Smooth muscle cell of the brain vasculature (primary cell): Measurements from ENCODE around the gene SCD.
A peak's percentile ranks its signal among the peaks of the same experiment; 100 is the strongest.

ENCODE experiments used
- DNase-seq: peaks from one replicate; pipeline ENCODE4 v3.0.0-alpha.2; 2012; ENCODE audit warnings: low read depth, low spot score

Gene SCD

DNA sequence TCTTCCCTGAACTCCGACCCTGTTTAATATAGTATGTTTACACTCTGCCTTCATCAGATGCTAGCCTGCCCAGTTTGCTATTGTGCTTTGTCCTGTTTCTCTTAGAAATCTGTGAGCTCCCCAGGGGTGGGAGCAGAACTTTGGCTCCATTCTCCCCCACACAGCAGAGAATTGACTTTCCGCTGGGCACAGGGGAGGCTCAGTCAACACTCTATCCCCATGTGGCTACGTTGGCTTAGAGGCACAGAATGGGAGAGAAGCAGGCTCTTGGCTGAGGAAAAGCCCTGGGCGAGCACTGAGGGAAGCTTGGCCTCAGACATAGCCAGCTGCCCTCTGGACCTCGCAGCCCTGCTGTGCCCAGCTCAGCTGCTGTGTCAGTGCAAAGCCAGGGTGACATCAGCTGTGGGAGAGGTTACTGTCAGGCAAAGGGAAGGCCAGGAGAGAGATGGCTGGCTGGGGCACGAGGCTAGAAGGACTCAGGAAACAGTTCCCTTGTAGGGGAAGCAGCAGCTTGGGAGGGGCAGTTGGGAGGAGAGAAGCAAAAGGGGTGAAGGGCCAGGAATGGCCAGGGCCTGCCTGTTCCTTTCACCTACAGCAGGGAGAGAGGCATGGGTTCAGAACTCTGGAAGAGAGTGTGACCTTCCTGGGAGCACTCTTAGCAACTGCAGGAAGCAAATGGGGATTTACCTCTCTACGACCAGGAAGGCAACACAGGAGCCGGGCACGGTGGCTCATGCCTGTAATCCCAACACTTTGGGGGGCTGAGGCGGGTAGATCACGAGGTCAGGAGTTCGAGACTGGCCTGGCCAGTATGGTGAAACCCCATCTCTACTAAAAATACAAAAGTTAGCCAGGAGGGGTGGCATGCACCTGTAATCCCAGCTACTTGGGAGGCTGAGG is 5.8 kb upstream of the SCD start:
- DNase-seq: peak; percentile 73

DNA sequence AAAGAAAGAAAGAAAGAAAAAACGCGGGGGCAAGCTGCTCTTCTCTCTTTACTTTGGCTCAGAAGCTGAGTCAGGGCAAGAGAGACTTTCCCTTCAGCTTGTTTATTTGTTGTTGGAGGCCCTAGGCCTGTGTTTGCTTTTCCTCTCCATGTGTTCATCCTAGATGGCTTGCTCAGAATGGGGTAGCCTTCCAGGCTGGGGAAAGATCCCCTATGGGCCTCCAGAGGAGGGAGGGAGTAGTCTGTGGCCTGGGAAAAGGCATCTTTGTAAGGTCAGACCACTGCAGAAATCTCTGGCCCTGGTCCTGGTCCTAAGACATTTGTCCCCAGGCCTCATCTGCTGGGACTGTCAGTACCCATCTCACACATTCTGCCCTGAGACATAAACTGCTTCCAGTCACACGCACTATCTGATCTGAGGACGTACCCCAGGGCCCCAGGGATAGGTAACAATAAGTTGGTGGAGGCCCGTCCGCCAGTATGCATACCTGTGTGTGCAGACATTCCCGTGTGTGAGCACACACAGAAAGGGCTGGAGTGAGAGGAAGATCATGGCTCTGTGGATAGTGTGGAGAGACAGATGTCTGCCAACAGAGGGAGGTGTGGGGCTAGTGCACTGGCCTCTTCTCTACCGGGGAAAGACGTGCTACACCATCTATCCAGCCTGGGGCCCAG is 4.9 kb upstream of the SCD start:
- no peak for DNase-seq

GRCh38 chr10:100342627-100342972 is 4.4 kb upstream of the SCD start:
- DNase-seq: no peak

GRCh38 chr10:100344241-100344788 is 2.7 kb upstream of the SCD start:
- DNase-seq: no peak

- no peak for DNase-seq
These were observed 1.3 kb upstream of the SCD start for GRCh38 chr10:100345570-100346330.

DNA sequence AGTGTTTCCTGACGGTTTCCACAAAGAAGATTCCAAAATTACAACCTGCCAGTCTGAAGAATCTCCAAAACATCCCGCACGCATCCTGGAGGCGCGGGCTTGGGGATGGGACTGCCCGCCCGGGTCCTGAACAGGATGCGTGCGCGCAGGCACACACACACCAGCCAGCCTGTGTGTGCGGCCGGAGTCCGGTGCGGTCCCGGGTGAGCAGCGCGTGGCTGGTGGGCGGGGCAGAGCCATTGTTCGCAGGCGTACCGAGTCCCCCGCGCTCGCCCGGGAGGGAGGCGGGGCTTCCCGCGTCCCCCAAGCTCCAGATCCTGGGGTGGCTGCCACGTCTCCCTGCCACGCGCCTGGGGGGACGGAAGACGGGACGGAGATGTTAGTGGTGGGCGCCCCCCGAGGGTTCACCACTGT is 675 bp upstream of the SCD start:
- DNase-seq: no peak

DNA sequence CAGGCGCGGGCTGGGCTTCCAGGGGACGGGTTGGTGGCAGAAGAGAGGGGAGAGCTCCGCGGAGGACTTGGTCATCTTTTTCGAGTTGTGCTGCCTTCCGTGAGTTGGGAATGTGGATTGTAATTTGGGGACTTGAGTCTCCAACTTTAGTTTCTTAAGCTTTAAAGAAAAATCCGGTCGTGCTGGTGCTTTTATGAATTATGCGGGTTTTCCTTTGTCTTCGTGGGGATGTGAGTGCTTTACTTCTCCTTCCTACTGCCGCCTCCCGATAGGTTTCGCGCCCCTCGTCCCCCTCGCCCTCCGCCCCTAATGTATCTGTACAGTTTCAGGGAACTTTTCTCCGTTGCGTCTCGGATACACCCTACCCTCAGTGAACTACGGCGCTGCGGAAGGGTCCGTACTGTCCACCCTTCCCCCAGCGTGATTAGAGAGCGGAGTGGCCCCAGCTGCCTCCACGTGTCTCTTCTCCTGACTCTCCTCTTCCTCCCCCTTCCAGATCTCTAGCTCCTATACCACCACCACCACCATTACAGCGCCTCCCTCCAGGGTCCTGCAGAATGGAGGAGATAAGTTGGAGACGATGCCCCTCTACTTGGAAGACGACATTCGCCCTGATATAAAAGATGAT is 649 bp downstream of the SCD start:
- DNase-seq: no peak

- DNase-seq: no peak
These were observed 1.4 kb downstream of the SCD start for GRCh38 chr10:100348389-100348927.

- DNase-seq: no peak
These were observed 2.1 kb downstream of the SCD start for GRCh38 chr10:100349087-100349486.

DNA sequence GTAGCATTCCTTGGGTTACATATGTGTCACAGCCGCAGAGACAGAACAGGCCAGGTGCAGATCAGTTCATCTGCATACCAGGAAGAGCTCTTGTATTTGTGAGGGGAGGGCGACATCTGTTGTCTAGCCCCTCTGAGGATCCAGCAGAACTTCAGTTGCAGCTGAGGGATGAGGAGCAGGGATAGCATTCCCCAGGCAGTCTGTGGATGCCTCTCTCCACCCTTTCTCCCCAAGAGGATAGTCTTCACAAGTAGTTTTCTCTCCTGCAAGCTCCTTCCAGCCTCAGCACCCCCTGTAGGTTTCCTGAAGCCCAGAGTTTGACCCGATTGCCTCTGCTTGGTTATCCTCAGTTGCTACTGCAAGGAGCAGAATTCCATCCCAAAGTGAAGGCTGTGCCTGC is 2.6 kb downstream of the SCD start:
- DNase-seq: no peak

- no peak for DNase-seq
These were observed 4.0 kb downstream of the SCD start for GRCh38 chr10:100350914-100351485.

DNA sequence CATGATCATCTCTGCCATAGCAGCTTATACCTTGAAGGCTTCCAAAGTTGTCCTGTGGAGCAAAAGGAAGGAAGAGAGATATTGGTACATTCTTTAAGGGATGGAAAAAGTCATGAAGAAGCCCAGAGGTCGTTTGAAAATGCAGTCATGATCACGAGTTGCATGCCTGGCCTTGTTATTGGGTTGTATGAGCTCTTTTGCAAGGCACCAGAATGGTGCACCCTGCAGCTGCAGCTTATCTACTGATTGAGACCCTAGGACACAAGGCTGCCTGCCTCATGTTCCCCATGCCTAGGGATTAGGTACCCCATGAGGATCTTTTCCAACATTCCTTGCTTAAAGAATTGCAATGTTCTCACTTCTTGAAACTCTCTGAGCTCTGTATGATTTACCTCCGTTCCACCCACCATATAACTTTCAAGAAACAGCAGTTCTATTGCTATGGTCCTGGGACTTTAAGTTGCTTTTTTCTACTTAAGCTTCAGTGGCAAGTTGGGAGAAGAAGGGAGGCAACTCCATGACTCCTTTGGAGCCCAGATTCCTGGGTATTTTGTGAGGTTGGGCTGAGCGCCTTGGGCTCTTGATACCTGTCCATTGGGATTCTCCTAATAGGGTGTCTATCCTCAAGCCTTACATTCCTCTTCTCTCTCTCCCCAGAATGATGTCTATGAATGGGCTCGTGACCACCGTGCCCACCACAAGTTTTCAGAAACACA is 6.9 kb downstream of the SCD start:
- DNase-seq: no peak

- no peak for DNase-seq
These were observed 8.1 kb downstream of the SCD start for GRCh38 chr10:100355086-100355485.

- no peak for DNase-seq
These were observed 9.3 kb downstream of the SCD start for GRCh38 chr10:100356067-100357017.

- no peak for DNase-seq
These were observed 10.2 kb downstream of the SCD start for GRCh38 chr10:100357059-100357858.

DNA sequence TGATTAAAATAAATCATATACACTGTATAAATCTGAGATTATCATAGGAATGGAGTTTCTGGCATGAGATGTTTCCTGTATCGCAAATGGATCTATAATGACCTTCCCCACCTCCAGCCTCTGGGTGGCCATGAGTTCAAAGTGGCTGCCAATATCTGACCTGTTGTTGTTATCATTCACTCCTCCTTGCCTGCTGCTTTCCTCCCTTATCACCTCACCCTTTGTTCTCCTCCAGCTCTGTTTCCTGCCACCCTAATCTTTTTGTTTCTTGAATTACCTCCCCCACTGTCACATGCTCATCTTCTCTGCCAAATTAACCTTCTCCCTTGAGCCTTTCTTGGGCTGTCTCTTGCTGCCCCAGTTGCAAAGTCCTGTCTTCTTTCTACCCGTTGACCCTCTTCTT is 12.0 kb downstream of the SCD start:
- DNase-seq: no peak

GRCh38 chr10:100359529-100360150 is 12.6 kb downstream of the SCD start:
- DNase-seq: no peak

- no peak for DNase-seq
These were observed 13.2 kb downstream of the SCD start for GRCh38 chr10:100360234-100360633.
